HK-2 (cell line): ENCODE data around the gene BSPRY.

ENCODE experiments used
- DNase-seq: peaks from one replicate; pipeline ENCODE4 v3.0.0-alpha.2; 2018; ENCODE audit not compliant: unreplicated experiment

BSPRY gene

DNA sequence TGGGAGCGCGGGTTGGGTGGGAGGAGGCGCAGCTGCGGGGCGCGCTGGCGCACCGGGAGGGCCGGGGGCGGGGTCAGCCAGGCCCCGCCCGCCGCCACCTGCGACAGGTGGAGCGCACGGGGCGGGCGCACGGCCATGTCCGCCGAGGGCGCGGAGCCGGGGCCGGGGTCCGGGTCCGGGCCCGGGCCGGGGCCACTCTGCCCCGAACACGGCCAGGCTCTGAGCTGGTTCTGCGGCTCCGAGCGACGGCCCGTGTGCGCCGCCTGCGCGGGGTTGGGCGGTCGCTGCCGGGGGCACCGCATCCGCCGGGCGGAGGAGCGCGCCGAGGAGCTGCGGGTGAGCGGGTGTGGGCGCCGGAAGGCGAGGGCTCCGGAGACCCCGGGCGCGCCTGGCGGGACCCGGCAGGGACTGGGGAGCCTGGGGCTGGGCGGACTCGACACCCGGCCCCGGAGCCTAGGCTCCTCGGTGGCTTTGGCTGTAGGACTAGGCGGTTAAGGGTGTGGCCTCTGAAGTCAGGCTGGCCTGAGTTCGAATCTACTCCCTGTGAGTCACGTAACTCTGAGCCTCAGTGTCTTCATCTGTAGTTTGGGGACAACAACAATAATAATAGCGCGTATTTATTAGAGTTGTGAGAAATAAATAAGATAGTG lies at the start of gene BSPRY:
Gene BSPRY, plus strand, starts transcription at position 97 of the 650 bp plus-strand sequence. Its CDS starts 39 bp downstream, at position 136.
- DNase-seq: no peak

DNA sequence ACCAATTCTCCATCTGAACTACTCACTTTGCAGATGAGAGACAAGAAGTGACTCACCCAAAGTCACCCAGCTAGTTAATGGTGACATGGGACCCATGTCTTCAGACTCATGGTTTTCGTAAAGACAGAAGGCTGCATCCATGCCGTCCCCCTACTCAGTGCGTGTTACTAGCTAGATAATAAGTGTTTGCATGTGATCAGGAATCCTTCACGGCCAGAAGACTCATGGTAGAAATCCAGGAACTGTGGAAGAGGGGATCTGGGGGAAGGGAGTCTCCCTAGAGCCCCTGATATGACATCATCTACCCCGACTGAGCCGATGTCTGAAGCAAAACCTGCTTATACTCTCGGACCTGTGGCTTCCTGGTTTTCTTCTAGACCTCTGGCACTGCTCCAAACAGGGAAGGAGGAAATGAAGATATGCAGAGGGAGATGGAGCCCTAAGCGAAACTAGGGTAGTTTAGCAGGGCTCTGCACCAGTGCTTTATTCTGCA lies 49.5 kb upstream of the BSPRY start:
- no peak for DNase-seq

GRCh38 chr9:113301548-113301947 lies 47.8 kb upstream of the BSPRY start:
- no peak for DNase-seq

DNA sequence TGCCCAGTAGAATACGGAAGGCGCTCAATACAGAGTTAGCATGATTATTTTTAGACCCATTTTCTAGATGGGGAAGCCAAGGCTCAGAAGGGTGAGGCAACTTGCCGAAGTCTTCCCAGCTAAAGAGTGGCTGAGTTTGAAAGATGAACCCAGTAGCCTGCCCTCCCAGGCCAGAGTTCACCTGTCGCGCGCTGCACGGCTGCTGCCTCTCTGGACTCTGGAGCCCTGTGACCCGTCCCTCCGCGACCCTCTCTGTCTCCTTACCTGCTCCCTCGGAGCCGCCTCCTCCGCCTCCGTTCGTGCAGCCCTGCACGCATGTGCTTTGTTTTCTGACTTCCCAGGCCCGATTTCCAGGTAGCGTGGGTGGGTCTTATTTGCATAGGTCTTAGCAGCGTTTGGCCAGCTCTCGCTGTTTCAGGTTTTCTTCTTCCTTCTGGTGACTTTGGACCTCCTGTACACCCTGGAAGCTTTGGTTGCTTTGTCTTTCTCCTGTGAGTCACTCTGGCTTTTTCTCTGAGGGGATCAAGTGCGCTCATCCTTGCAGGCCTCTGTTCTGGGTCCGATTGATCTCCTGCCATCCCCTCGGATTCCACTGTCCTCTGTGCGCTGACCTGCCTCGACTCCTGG lies 46.4 kb upstream of the BSPRY start, which contains the start of gene RNF183:
Gene RNF183, minus strand, starts transcription at position 585 of the 627 bp plus-strand sequence. CDS start 5,192 bp downstream, outside the sequence.
- no peak for DNase-seq

GRCh38 chr9:113306566-113306965 lies 42.8 kb upstream of the BSPRY start:
- DNase-seq: no peak

- peak; percentile 53 for DNase-seq
These were observed 41.9 kb upstream of the BSPRY start for GRCh38 chr9:113307396-113307975.

GRCh38 chr9:113309204-113309813 lies 40.0 kb upstream of the BSPRY start:
- DNase-seq: no peak

DNA sequence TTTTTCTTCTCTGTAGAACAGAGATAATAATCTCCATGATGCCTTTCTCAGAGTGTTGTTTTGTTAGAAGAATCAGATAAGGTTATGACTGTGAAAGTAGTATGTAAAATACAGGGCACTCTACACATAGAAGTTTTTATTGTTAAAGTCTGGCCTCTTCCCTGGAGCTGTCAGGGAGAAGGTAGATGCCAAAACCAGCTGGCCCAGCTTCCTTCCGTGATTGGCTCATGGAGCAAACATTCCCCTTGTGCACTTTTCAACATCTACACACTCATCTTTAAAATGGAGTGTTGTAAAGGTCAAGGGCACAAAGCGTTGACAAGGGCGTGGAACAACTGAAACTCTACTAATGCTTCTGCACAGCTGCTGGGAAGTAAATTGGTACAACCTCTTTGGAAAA lies 38.8 kb upstream of the BSPRY start:
- no peak for DNase-seq

GRCh38 chr9:113311961-113312360 lies 37.4 kb upstream of the BSPRY start:
- no peak for DNase-seq

GRCh38 chr9:113313261-113313660 lies 36.1 kb upstream of the BSPRY start:
- DNase-seq: no peak

- DNase-seq: no peak
These were observed 34.1 kb upstream of the BSPRY start for GRCh38 chr9:113315231-113315630.

DNA sequence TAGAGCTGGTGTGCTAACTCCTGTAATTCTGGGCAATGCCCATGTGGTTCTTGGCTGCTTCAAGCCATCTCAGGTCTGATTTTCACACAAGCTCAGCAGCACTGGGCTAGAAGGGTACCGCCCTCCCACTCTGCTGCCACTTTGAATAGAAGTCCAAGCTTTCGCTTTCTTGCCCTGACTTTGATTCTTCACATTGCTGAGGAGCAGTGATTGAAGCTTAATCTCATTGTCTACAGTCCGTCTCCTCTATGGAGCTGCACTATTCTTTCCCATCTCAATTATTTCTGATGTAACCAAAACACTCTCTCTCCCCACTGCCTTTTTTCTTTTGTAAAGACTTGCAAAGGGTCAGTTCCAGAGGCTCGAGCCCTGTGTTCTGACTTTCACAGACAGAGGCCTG lies 33.3 kb upstream of the BSPRY start:
- no peak for DNase-seq

DNA sequence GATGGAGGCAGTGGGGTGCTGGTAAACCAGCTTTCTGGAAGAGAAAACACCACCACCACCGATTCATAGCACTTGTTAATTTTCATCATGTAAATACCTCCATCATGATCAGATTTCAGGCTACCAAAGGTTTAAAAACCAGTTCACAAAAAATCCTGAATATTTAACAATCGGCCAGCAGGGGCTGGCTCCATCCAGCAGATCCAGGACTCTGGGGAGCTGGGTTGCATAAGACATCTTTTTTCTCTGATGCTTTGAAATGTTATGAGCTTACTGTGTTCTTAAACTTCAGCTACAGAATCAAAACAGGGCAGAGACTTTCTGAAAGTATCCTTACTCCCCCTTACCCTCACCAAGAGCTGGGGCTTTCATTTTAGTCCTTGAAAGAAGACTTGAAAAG lies 31.6 kb upstream of the BSPRY start:
- DNase-seq: no peak

DNA sequence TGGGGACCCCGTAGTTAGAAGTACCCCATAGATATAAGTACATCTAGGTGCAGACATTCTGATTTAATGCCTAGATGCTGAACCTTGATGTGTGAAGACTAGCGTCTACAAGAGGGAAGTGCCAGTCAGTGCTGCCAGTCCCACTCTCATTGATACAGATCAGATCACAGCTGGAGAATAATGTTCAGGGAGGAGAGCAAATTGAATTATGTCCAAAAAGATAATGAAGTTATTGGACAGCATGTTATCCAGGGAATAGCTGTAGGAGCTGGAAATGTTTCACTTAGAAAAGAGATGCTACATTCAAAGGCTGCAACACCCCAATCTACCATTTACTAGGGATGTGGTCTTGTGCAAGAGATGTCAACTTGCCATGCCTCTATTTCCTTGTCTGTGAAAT lies 30.3 kb upstream of the BSPRY start:
- DNase-seq: no peak

DNA sequence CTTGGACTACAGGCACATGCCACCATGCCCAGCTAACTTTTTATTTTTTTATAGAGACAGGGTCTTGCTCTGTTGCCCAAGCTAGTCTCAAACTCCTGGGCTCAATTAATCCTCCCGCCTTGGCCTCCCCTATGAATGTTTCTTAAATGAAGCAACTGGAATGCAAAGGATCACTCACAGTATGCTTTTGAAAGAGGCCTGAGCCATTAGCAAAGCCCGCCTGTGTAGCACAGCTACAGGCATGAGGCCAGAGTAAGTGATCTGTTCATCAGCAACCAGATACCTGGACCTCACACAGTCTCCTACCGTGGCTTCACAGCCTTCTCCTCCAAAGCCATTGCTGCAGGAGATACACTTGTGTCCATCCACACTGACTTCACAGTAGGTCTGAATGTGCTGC lies 29.3 kb upstream of the BSPRY start:
- no peak for DNase-seq

- no peak for DNase-seq
These were observed 26.7 kb upstream of the BSPRY start for GRCh38 chr9:113322671-113323070.

DNA sequence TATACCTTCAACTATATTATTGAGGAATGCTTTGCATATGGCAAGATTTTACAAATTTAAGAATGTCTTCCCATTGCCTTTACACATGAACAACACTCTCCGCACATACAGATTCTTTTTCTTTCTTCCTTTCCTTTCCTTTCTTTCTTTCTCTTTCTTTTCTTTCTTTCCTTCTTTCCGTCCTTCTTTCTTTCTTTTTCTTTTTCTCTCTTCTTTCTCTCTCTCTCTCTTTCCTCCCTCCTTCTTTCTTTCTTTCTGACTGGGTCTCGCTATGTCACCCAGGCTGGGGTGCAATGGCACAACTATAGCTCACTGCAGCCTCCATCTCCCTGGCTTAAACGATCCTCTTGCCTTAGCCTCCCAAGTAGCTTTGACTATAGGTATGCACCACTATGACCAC lies 23.1 kb upstream of the BSPRY start:
- no peak for DNase-seq

DNA sequence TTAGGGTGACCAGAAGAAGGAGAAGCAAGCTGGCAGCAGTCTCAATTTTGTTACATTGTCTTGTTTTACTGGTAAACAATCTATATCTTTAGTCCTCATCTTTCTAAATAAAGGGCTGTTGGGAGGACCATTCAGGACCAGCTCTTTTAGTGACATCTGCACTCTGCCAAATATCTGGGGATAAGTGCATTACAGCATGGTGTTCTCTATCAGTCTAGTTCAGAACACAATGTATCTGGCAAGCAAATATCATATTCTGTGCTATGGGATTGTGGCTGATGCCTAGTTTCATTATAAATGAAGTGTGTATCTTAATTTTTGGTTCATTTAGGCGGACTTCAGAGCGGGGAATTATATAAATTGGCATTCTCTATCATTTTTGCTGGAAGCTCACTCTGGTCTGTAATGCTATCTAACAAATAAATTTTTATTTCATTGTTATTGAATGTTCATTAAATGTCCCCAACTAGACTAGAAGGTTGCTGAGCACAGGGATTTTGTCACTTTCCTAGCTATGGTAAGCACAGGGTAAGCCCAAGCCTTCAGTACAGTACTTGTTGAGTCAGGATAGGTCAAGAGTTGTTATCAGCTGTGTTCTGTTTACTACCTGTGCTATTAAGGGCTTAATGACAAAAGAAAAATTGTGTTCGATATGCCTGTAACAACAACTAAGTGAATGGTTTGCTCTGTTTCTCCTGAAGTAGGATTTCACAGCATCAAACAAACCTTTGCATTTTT lies 21.1 kb upstream of the BSPRY start:
- no peak for DNase-seq

- DNase-seq: no peak
These were observed 17.6 kb upstream of the BSPRY start for GRCh38 chr9:113331780-113332179.

- DNase-seq: no peak
These were observed 11.6 kb upstream of the BSPRY start for GRCh38 chr9:113337714-113338113.

- DNase-seq: peak; percentile 92
These were observed 9.2 kb upstream of the BSPRY start, which contains the start of gene WDR31 for GRCh38 chr9:113340011-113340699. Gene WDR31 (minus strand): TSS chr9:113340275. CDS start chr9:113332022, 8,253 bp downstream.
